ENCODE results near the gene RGS1. TPM values are rescaled to one million over a fixed set of nuclear protein-coding genes. Genes with fewer than 3 reads are reported as not detected.

RGS1 gene
- total RNA-seq, 2 donors from 2014 or later = 64.7 to 151 TPM

GRCh38 chr1:192565946-192566345 lies 9.6 kb upstream of the RGS1 start:
- H3K27me3 Mint-ChIP-seq = no peaks in the 10 kb centered on the region
- no peaks in the 10 kb centered on the region for H3K9me3 Mint-ChIP-seq
- H3K4me1 Mint-ChIP-seq = peaks cover 20% of the 10 kb centered on the region
- H3K4me3 Mint-ChIP-seq = peak overlapping the region; percentile 47
- no peak overlapping the region for H3K27ac Mint-ChIP-seq
- no peak for ATAC-seq (replicated peaks)
- H3K36me3 Mint-ChIP-seq (ENCODE audit: low read depth) = no peaks in the 10 kb centered on the region

- Mint-ChIP-seq H3K27ac (no peak overlapping the region), H3K4me3 (peak overlapping the region; percentile 47), H3K36me3 (ENCODE audit: low read depth) (no peaks in the 10 kb centered on the region), H3K27me3 (no peaks in the 10 kb centered on the region), H3K4me1 (peaks cover 26% of the 10 kb centered on the region), H3K9me3 (no peaks in the 10 kb centered on the region)
- peak; percentile 93 for ATAC-seq (replicated peaks)
Measured at GRCh38 chr1:192566657-192567056, 8.9 kb upstream of the RGS1 start.

GRCh38 chr1:192568063-192568462 lies 7.5 kb upstream of the RGS1 start:
- ATAC-seq (replicated peaks) = no peak
- Mint-ChIP-seq H3K4me3 (no peak overlapping the region), H3K4me1 (peaks cover 30% of the 10 kb centered on the region), H3K27ac (no peak overlapping the region), H3K9me3 (no peaks in the 10 kb centered on the region), H3K27me3 (no peaks in the 10 kb centered on the region), H3K36me3 (ENCODE audit: low read depth) (no peaks in the 10 kb centered on the region)

GRCh38 chr1:192571668-192572067 lies 3.9 kb upstream of the RGS1 start:
- Mint-ChIP-seq H3K27ac (peak overlapping the region; percentile 4), H3K4me1 (peaks cover 28% of the 10 kb centered on the region), H3K9me3 (no peaks in the 10 kb centered on the region), H3K4me3 (peak overlapping the region; percentile 47), H3K27me3 (no peaks in the 10 kb centered on the region), H3K36me3 (ENCODE audit: low read depth) (peaks cover 16% of the 10 kb centered on the region)
- ATAC-seq (replicated peaks) = no peak

GRCh38 chr1:192573499-192573898 lies 2.1 kb upstream of the RGS1 start:
- Mint-ChIP-seq H3K4me1 (peaks cover 22% of the 10 kb centered on the region), H3K27ac (peak overlapping the region; percentile 42), H3K4me3 (peak overlapping the region; percentile 46), H3K36me3 (ENCODE audit: low read depth) (peaks cover 34% of the 10 kb centered on the region), H3K9me3 (no peaks in the 10 kb centered on the region), H3K27me3 (no peaks in the 10 kb centered on the region)
- ATAC-seq (replicated peaks) = no peak

GRCh38 chr1:192574073-192574472 lies 1.5 kb upstream of the RGS1 start:
- peaks cover 40% of the 10 kb centered on the region for H3K36me3 Mint-ChIP-seq (ENCODE audit: low read depth)
- H3K4me1 Mint-ChIP-seq = peaks cover 23% of the 10 kb centered on the region
- H3K9me3 Mint-ChIP-seq = no peaks in the 10 kb centered on the region
- peak overlapping the region; percentile 42 for H3K27ac Mint-ChIP-seq
- peak overlapping the region; percentile 46 for H3K4me3 Mint-ChIP-seq
- H3K27me3 Mint-ChIP-seq = no peaks in the 10 kb centered on the region
- no peak for ATAC-seq (replicated peaks)

GRCh38 chr1:192576190-192577144 lies 894 bp downstream of the RGS1 start:
- Mint-ChIP-seq H3K9me3 (no peaks in the 10 kb centered on the region), H3K27me3 (no peaks in the 10 kb centered on the region), H3K4me1 (peaks cover 24% of the 10 kb centered on the region)

GRCh38 chr1:192577145-192578140 lies 1.9 kb downstream of the RGS1 start:
- Mint-ChIP-seq H3K4me3 (peak overlapping the region; percentile 83), H3K27ac (peak overlapping the region; percentile 91), H3K4me1 (peaks cover 17% of the 10 kb centered on the region), H3K36me3 (ENCODE audit: low read depth) (peaks cover 56% of the 10 kb centered on the region), H3K27me3 (no peaks in the 10 kb centered on the region), H3K9me3 (no peaks in the 10 kb centered on the region)
- no peak for ATAC-seq (replicated peaks)

More at GRCh38 chr1:192576190-192577144, 894 bp downstream of the RGS1 start:
- Mint-ChIP-seq H3K4me3 (peak overlapping the region; percentile 83), H3K36me3 (ENCODE audit: low read depth) (peaks cover 56% of the 10 kb centered on the region), H3K27ac (peak overlapping the region; percentile 91)
- no peak for ATAC-seq (replicated peaks)

- H3K27ac Mint-ChIP-seq = peak overlapping the region; percentile 91
- H3K36me3 Mint-ChIP-seq (ENCODE audit: low read depth) = peaks cover 56% of the 10 kb centered on the region
- no peak for ATAC-seq (replicated peaks)
- peaks cover 17% of the 10 kb centered on the region for H3K4me1 Mint-ChIP-seq
- no peaks in the 10 kb centered on the region for H3K27me3 Mint-ChIP-seq
- H3K9me3 Mint-ChIP-seq = no peaks in the 10 kb centered on the region
- H3K4me3 Mint-ChIP-seq = peak overlapping the region; percentile 83
Measured at GRCh38 chr1:192578144-192578909, 2.8 kb downstream of the RGS1 start.

- peak overlapping the region; percentile 91 for H3K27ac Mint-ChIP-seq
Measured at GRCh38 chr1:192579010-192579738, 3.6 kb downstream of the RGS1 start.

GRCh38 chr1:192580351-192580962 lies 4.9 kb downstream of the RGS1 start:
- H3K27ac Mint-ChIP-seq = peak overlapping the region; percentile 5

More at GRCh38 chr1:192579010-192579738, 3.6 kb downstream of the RGS1 start:
- peak; percentile 52 for ATAC-seq (replicated peaks)
- peak overlapping the region; percentile 83 for H3K4me3 Mint-ChIP-seq
- no peaks in the 10 kb centered on the region for H3K9me3 Mint-ChIP-seq
- peaks cover 14% of the 10 kb centered on the region for H3K4me1 Mint-ChIP-seq
- H3K36me3 Mint-ChIP-seq (ENCODE audit: low read depth) = peaks cover 56% of the 10 kb centered on the region
- no peaks in the 10 kb centered on the region for H3K27me3 Mint-ChIP-seq

GRCh38 chr1:192581131-192581927 lies 5.8 kb downstream of the RGS1 start:
- no peak overlapping the region for H3K27ac Mint-ChIP-seq
- no peaks in the 10 kb centered on the region for H3K9me3 Mint-ChIP-seq
- H3K36me3 Mint-ChIP-seq (ENCODE audit: low read depth) = peaks cover 44% of the 10 kb centered on the region
- peaks cover 6% of the 10 kb centered on the region for H3K4me1 Mint-ChIP-seq
- no peak for ATAC-seq (replicated peaks)
- H3K4me3 Mint-ChIP-seq = no peak overlapping the region
- no peaks in the 10 kb centered on the region for H3K27me3 Mint-ChIP-seq

More at GRCh38 chr1:192580351-192580962, 4.9 kb downstream of the RGS1 start:
- peak; percentile 37 for ATAC-seq (replicated peaks)
- H3K9me3 Mint-ChIP-seq = no peaks in the 10 kb centered on the region
- no peaks in the 10 kb centered on the region for H3K27me3 Mint-ChIP-seq
- H3K36me3 Mint-ChIP-seq (ENCODE audit: low read depth) = peaks cover 53% of the 10 kb centered on the region
- peak overlapping the region; percentile 83 for H3K4me3 Mint-ChIP-seq
- H3K4me1 Mint-ChIP-seq = peaks cover 12% of the 10 kb centered on the region
